A549 treated with CpdA at 1 μM for 4 hours (cell line): ENCODE measurements around the gene LAP3. TPM values are rescaled to one million over a fixed set of nuclear protein-coding genes. Genes with fewer than 3 reads are reported as not detected.

ENCODE experiments used
- total RNA-seq: library from RNA; stranded (reverse); fragments of 200-300 nt; extraction: Qiagen RNA extraction; gene quantifications from 5 replicates; pipeline ENCODE4 v1.2.3, GENCODE V29; 2022; ENCODE audit warnings: low read depth

LAP3 gene
- 32.5 to 46.3 TPM (median 35.5 TPM) in 5 replicates for total RNA-seq

GRCh38 chr4:17576932-17577664, at the start of gene LAP3:
Gene LAP3 (plus strand): TSS chr4:17577198. CDS start chr4:17577466, 268 bp downstream.

DNA sequence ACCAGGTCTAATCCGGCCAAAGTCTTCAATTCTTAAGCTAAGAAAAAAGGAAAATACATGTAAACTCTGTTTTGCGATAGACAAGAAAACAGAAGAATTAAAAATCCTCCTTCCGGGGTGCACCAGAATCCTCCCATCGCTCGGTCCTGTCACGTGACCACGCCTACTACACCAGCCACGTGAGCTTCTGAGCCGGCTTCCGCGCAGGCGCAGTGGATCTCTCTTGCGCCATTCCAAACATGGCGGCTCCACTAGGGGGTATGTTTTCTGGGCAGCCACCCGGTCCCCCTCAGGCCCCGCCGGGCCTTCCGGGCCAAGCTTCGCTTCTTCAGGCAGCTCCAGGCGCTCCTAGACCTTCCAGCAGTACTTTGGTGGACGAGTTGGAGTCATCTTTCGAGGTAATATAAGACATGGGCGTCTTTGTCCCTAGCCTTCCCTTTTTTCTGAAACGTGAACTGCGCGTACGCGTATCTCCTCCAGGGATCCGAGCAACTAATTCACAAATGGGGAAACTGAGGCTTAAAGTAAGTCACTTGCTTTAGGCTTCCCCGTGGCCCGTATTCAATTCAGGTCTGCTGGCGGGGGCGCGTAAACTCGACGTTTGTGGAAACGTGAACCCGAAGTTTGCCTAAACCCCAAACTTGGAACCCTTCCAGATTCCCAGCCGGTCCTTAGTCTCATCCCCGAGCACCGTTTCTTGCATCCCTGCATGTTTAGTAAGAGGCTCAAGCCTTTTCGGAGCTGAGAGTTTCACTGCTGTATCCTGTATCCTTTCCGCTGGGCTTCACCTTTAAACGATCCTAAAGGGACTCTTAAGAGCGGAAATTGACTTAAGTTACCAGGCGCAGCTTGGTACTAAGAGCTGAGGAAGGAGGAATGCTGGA, 37.7 kb downstream of the LAP3 start, which contains the start of gene MED28:
Gene MED28, plus strand, starts transcription at position 226 of the 884 bp plus-strand sequence. Its CDS starts 14 bp downstream, at position 240.

Other genes starting within 250 kb of the LAP3 start
- gene QDPR, start 65.1 kb upstream of the LAP3 start, total RNA-seq, result 47.8 to 53.1 TPM (median 49.0 TPM) in 5 replicates
- not detected in 5 replicates for gene CLRN2, start 62.0 kb upstream of the LAP3 start, total RNA-seq
- gene MED28, start 37.4 kb downstream of the LAP3 start, total RNA-seq, result 29.3 to 41.0 TPM (median 31.4 TPM) in 5 replicates
- gene FAM184B, start 204.4 kb downstream of the LAP3 start, total RNA-seq, result 0.02 to 0.06 TPM (median 0.03 TPM) in 4 of 5 replicates, not detected in the other
- 4.4 to 8.7 TPM (median 7.4 TPM) in 5 replicates for gene DCAF16, start 233.6 kb downstream of the LAP3 start, total RNA-seq
- gene NCAPG, start 233.8 kb downstream of the LAP3 start, total RNA-seq, result 26.5 to 30.1 TPM (median 27.9 TPM) in 5 replicates